Measurements from ENCODE around the gene RLF. TPM values are rescaled to one million over a fixed set of nuclear protein-coding genes. Genes with fewer than 3 reads are reported as not detected.

Gene RLF
- total RNA-seq, 1 donor from 2014 or later = 15.4 TPM

GRCh38 chr1:40281853-40282252 lies 120.7 kb downstream of the RLF start:
- peaks cover 4% of the 10 kb centered on the region for H3K36me3 Mint-ChIP-seq (ENCODE audit: low read depth, unreplicated experiment)
- Histone ChIP-seq H3K79me2 (ENCODE audit: insufficient read depth, low read length) (peaks cover 22% of the 10 kb centered on the region), H3K4me1 (ENCODE audit: insufficient read depth, low read length) (no peaks in the 10 kb centered on the region), H3K9ac (ENCODE audit: low read length) (no peak overlapping the region), H3K36me3 (ENCODE audit: insufficient read depth, low read length) (peaks cover 33% of the 10 kb centered on the region), H3K27me3 (ENCODE audit: insufficient read depth, low read length) (no peaks in the 10 kb centered on the region), H3K4me2 (ENCODE audit: low read length) (no peak overlapping the region), H3K9me3 (ENCODE audit: insufficient read depth, low read depth, low read length) (no peaks in the 10 kb centered on the region), H3K27ac (ENCODE audit: low read depth, low read length) (no peak overlapping the region), H2AFZ (ENCODE audit: low read depth, low read length) (no peak overlapping the region), H3K4me3 (ENCODE audit: insufficient read depth, low read depth, low read length) (no peak overlapping the region), H4K20me1 (ENCODE audit: insufficient read depth, low read length) (peaks cover 5% of the 10 kb centered on the region)
- FAIRE-seq = no peak
- TF ChIP-seq CTCF (IDR thresholded peaks at IDR 0.05; ENCODE audit: insufficient read depth, low read depth, low read length) (no peak), EZH2 (IDR thresholded peaks at IDR 0.05; ENCODE audit: insufficient read depth, low read length) (no peak)
- H3K27ac Mint-ChIP-seq (ENCODE audit: unreplicated experiment) = no peak overlapping the region
- no peak for DNase-seq (ENCODE audit: low read depth)
- H3K27me3 Mint-ChIP-seq (ENCODE audit: low read depth, unreplicated experiment) = no peaks in the 10 kb centered on the region
- H3K4me3 Mint-ChIP-seq (ENCODE audit: unreplicated experiment) = no peak overlapping the region
- no peaks in the 10 kb centered on the region for H3K9me3 Mint-ChIP-seq (ENCODE audit: unreplicated experiment)
- no peaks in the 10 kb centered on the region for H3K4me1 Mint-ChIP-seq (ENCODE audit: low read depth, unreplicated experiment)

Other genes starting within 250 kb of the RLF start
- gene MFSD2A, start 206.2 kb upstream of the RLF start, total RNA-seq = 2.9 and 3.3 TPM in 2 replicates
- 929 and 930 TPM in 2 replicates for gene CAP1, start 120.7 kb upstream of the RLF start, total RNA-seq
- 33.1 and 37.0 TPM in 2 replicates for gene PPT1, start 64.1 kb upstream of the RLF start, total RNA-seq
- gene TMCO2, start 86.5 kb downstream of the RLF start, total RNA-seq = not detected in 2 replicates
- gene ZMPSTE24, start 96.8 kb downstream of the RLF start, total RNA-seq = 62.4 and 62.5 TPM in 2 replicates
- 1.5 and 2.1 TPM in 2 replicates for gene COL9A2, start 155.9 kb downstream of the RLF start, total RNA-seq
- 16.8 and 18.3 TPM in 2 replicates for gene SMAP2, start 212.3 kb downstream of the RLF start, total RNA-seq